HepG2 (cell line): ENCODE measurements around the gene AUH. TPM values are rescaled to one million over a fixed set of nuclear protein-coding genes. Genes with fewer than 3 reads are reported as not detected.

Experiments
- ATAC-seq: fragments of 200-7000 bp; cut with Tn5 transposase; 3 replicates; pipeline ENCODE4 v1.9.1; 2020; ENCODE audit warnings: mild to moderate bottlenecking, moderate library complexity
- BruUV-seq: library from RNA; stranded (reverse); fragments of 400-500 nt; replicated peaks from 2 replicates; lab custom pipeline; 2021; lab: Mats Ljungman, UMichigan
- CTCF ChIA-PET: fragments of 300-600 bp; formaldehyde crosslinking; extraction: SDS; loops from one replicate; lab custom pipeline; 2021; ENCODE audit warnings: low total read pairs, inconsistent platforms, low intra/inter-chr PET ratio; lab: Yijun Ruan, JAX
- POLR2A ChIA-PET: fragments of 350-600 bp; sonication (Branson Sonifier 250); formaldehyde crosslinking; loops from one replicate; lab custom pipeline; 2020; ENCODE audit warnings: antibody characterized with exemption, inconsistent platforms; lab: Yijun Ruan, JAX
- DNase-seq: peaks from one replicate; pipeline ENCODE4 v3.0.0-alpha.2; 2015; ENCODE audit warnings: low spot score
- FAIRE-seq: peaks from 3 replicates; lab custom pipeline; 2011; peaks lifted over from hg19 to GRCh38; lab: Jason Lieb, UNC
- H2AFZ ChIP-seq: one replicate; pipeline ENCODE4 v1.6.1; 2011; ENCODE audit warnings: low read length, inconsistent platforms
- H3K27ac ChIP-seq: fragments of 300-600 bp; 3 replicates; pipeline ENCODE4 v1.8.0; 2011; ENCODE audit warnings: mixed run types, mild to moderate bottlenecking, mixed read lengths, low read length, inconsistent platforms; ENCODE audit not compliant: insufficient read depth; ENCODE audit errors: extremely low read length
- H3K27me3 ChIP-seq, 2 experiments: fragments of 200-600 bp in 1 of 2; 2 replicates in 1 of 2; 3 replicates in 1 of 2; pipeline versions ENCODE4 v1.6.0 to v1.8.0; 2011; ENCODE audit warnings: low read length in 2 of 2, mild to moderate bottlenecking in 2 of 2, moderate library complexity in 2 of 2, inconsistent platforms in 1 of 2; ENCODE audit not compliant: insufficient read depth in 2 of 2, control insufficient read depth in 1 of 2
- H3K36me3 ChIP-seq, 2 experiments: fragments of 200-600 bp in 1 of 2; replicated peaks in 1 of 2; 2 replicates in 1 of 2; 3 replicates in 1 of 2; pipeline versions ENCODE4 v1.5.1 to v1.8.0; 2011; ENCODE audit warnings: low read length in 2 of 2, inconsistent platforms in 1 of 2; ENCODE audit not compliant: insufficient read depth in 2 of 2, control insufficient read depth in 1 of 2
- H3K4me1 ChIP-seq: 2 replicates; pipeline ENCODE4 v1.5.1; 2012; ENCODE audit warnings: low read length, inconsistent platforms; ENCODE audit not compliant: insufficient read depth
- H3K4me2 ChIP-seq: 2 replicates; pipeline ENCODE4 v1.6.0; 2011; ENCODE audit warnings: low read depth, low read length, inconsistent platforms
- H3K4me3 ChIP-seq, 3 experiments: fragments of 200-600 bp in 1 of 3; sonication (generic), shearing (Covaris generic) in 1 of 3; replicated peaks in 1 of 3; 2 replicates each; pipeline ENCODE4 v1.5.1; 2011 to 2016; ENCODE audit warnings: low read length in 3 of 3, inconsistent platforms in 2 of 3, low read depth in 2 of 3, mild to moderate bottlenecking in 2 of 3, control low read depth in 1 of 3, mixed read lengths in 1 of 3; ENCODE audit not compliant: insufficient read depth in 1 of 3
- H3K79me2 ChIP-seq: one replicate; pipeline ENCODE4 v1.6.1; 2011; ENCODE audit warnings: low read length, inconsistent platforms; ENCODE audit not compliant: insufficient read depth
- H3K9ac ChIP-seq: 2 replicates; pipeline ENCODE4 v1.6.0; 2011; ENCODE audit warnings: mild to moderate bottlenecking, low read depth, low read length, inconsistent platforms; ENCODE audit not compliant: insufficient read depth
- H3K9me3 ChIP-seq: 2 replicates; pipeline ENCODE4 v1.5.1; 2012; ENCODE audit warnings: mild to moderate bottlenecking, low read length
- H4K20me1 ChIP-seq: 2 replicates; pipeline ENCODE4 v1.6.0; 2011; ENCODE audit warnings: inconsistent platforms, mild to moderate bottlenecking, low read length, moderate library complexity; ENCODE audit not compliant: insufficient read depth
- ATF7-NPFF ChIP-seq: sonication (generic); formaldehyde crosslinking; IDR thresholded peaks from 2 replicates; pipeline ENCODE4 v1.8.1; 2023; ENCODE audit warnings: mild to moderate bottlenecking, low read depth, missing genetic modification reagents, moderate library complexity
- HHEX ChIP-seq: IDR thresholded peaks from 2 replicates; pipeline ENCODE4 v1.6.1; 2016; ENCODE audit warnings: control low read depth
- HIC2 ChIP-seq: sonication (generic); formaldehyde crosslinking; IDR thresholded peaks from 2 replicates; pipeline ENCODE4 v1.9.0; 2022; ENCODE audit warnings: low read depth, missing genetic modification reagents
- HNF1B ChIP-seq: sonication (generic); formaldehyde crosslinking; IDR thresholded peaks from 2 replicates; pipeline ENCODE4 v1.5.1; 2020; ENCODE audit warnings: mild to moderate bottlenecking, moderate library complexity, missing genetic modification reagents
- HOMEZ ChIP-seq: IDR thresholded peaks from 2 replicates; pipeline ENCODE4 v1.6.1; 2016; ENCODE audit warnings: low read depth
- RNF2 ChIP-seq: fragments of 450-650 bp; conservative IDR thresholded peaks from 2 replicates; pipeline ENCODE4 v1.6.1; 2016; ENCODE audit warnings: low read depth
- TFAP4 ChIP-seq: sonication (generic); IDR thresholded peaks from 2 replicates; pipeline ENCODE4 v1.6.1; 2016; ENCODE audit warnings: low read depth, borderline replicate concordance
- ZFAT ChIP-seq: sonication (generic); formaldehyde crosslinking; conservative IDR thresholded peaks from 2 replicates; pipeline ENCODE4 v1.8.1; 2023; ENCODE audit warnings: missing genetic modification reagents, inconsistent platforms
- ZNF337 ChIP-seq: sonication (generic); formaldehyde crosslinking; IDR thresholded peaks from 2 replicates; pipeline ENCODE4 v1.5.1; 2020; ENCODE audit warnings: missing genetic modification reagents, low read depth, mild to moderate bottlenecking, borderline replicate concordance
- ZNF570 ChIP-seq: sonication (generic); formaldehyde crosslinking; IDR thresholded peaks from 2 replicates; pipeline ENCODE4 v1.4.0; 2020; ENCODE audit warnings: mild to moderate bottlenecking, missing genetic modification reagents, borderline replicate concordance
- WGBS: methylation state at CpG from one replicate; pipeline ENCODE4 v1.1.6; 2017; ENCODE audit warnings: low lambda C conversion rate; 5-methylcytosine and 5-hydroxymethylcytosine counted together
- in situ Hi-C: cut with HindIII; loops from 2 replicates; pipeline ENCODE4 v1.10.0; 2017; ENCODE audit warnings: low pct_unique_long_range_greater_than_20kb; ENCODE audit not compliant: extremely low pct_ligation_motif_present
- intact Hi-C: fragments of 100-400 bp; cut with micrococcal nuclease; formaldehyde crosslinking; loops from one replicate; pipeline ENCODE4 v1.10.0; 2022; ENCODE audit not compliant: unreplicated experiment
- polyA plus RNA-seq, 8 experiments: library from polyadenylated mRNA; depleted of rRNA in 3 of 8; stranded (reverse) in 7 of 8; unstranded in 1 of 8; fragments of >200 nt; fragmentation: Illumina TruSeq in 4 of 8; extraction: Trizol in 4 of 8; gene quantifications; 2 replicates each; pipeline versions ENCODE4 v1.2.1 to v1.2.3, GENCODE V29; 2011 to 2016; ENCODE audit warnings: low read depth in 4 of 8, missing spikeins in 1 of 8, mixed read lengths in 1 of 8; ENCODE audit not compliant: insufficient read depth in 1 of 8
- total RNA-seq, 5 experiments: library from RNA; depleted of rRNA; stranded (reverse); fragments of >200 nt; fragmentation: Illumina TruSeq; extraction: Trizol; gene quantifications; 2 replicates each; pipeline ENCODE4 v1.2.3, GENCODE V29; 2016; ENCODE audit warnings: low read depth in 1 of 5

The AUH gene
- total and polyA plus RNA-seq, 2 of the 13 experiments (the other 11 are each of a cell fraction or from before 2014, with no cell fraction given), result 25.8 to 31.9 TPM

DNA sequence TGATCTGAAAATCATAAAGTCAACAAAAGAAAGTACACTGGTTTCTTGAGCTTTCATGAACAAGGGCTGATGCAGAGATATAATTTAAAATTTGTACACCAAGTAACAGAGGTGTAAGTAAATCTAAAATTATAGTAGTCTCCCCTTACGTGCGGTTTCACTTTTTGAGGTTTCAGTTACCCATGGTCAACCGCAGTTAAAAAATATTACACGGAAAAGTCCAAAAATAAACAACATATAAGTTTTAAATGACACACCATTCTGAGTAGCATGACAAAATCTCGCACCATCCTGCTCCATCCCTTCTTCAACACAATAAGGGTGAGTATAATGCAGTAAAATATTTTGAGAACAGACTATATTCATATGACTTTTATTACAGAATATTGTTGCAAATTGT, 54.4 kb downstream of the AUH start:
- 98% methylated on average over 5 of the region's 5 CpGs for WGBS
- Histone ChIP-seq H2AFZ (no peak overlapping the region), H3K27me3 (no peaks in the 10 kb centered on the region), H3K4me2 (no peak overlapping the region), H3K4me3 (no peak overlapping the region), H3K9ac (no peak overlapping the region), H4K20me1 (no peaks in the 10 kb centered on the region), H3K4me1 (peaks cover 19% of the 10 kb centered on the region; the same call in 1 of the 2 replicates), H3K79me2 (peaks cover 11% of the 10 kb centered on the region), H3K36me3 (peaks cover 2 to 11% of the 10 kb centered on the region in 2 experiments), H3K27ac (no peak overlapping the region), H3K9me3 (no peaks in the 10 kb centered on the region)
- in situ Hi-C loops (no loop called here), intact Hi-C loops (no loop called here)
- ChIA-PET CTCF (no interaction called here), POLR2A (no interaction called here)
- no peak for FAIRE-seq
- BruUV-seq, result no TSS peak
- ATAC-seq, result no peak
- no peak for DNase-seq
- TF ChIP-seq ZNF337 (CRISPR knock-in tag), result no peak

DNA sequence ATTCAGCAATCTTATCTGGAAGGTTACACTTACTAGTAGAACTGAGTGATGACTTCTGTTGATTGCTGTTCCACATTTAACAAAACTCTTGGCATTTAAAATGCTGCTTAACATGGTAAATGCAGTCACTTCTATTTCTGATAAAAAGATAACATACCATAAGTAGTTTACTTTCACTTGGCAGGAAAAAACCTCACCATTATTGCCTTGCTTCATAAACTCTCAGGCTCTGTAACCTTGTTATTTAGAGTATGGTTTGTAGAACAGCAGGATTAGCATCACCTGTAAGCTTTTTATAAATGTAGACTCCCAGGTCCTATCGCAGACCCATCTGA, 55.5 kb downstream of the AUH start:
- CTCF ChIA-PET, result no interaction called here
- in situ Hi-C loops, result no loop called here
- WGBS, result 100% methylated on average over 1 of the region's 1 CpG

More for the DNA sequence above, 55.5 kb downstream of the AUH start:
- intact Hi-C loops, result no loop called here
- Histone ChIP-seq H3K27ac (no peak overlapping the region), H4K20me1 (no peaks in the 10 kb centered on the region), H3K4me3 (no peak overlapping the region), H3K27me3 (no peaks in the 10 kb centered on the region), H2AFZ (no peak overlapping the region), H3K4me2 (no peak overlapping the region), H3K36me3 (peaks cover 2 to 15% of the 10 kb centered on the region in 2 experiments; a peak in 3 of 5 replicates), H3K9ac (no peak overlapping the region), H3K4me1 (peaks cover 19% of the 10 kb centered on the region; the same call in 1 of the 2 replicates)
- POLR2A ChIA-PET, result no interaction called here
- DNase-seq, result no peak
- no peak for FAIRE-seq
- TF ChIP-seq HOMEZ (CRISPR knock-in tag), result no peak
- TF ChIP-seq HIC2 (CRISPR knock-in tag), result no peak
- no peak for TF ChIP-seq ATF7-NPFF (CRISPR knock-in tag)
- TF ChIP-seq HNF1B (CRISPR knock-in tag), result no peak
- no peak for TF ChIP-seq RNF2
- no peak for TF ChIP-seq HHEX (CRISPR knock-in tag)
- TF ChIP-seq TFAP4, result no peak
- no peak for TF ChIP-seq ZNF570 (CRISPR knock-in tag)
- TF ChIP-seq ZFAT (CRISPR knock-in tag), result no peak
- TF ChIP-seq, all 625 proteins: peak for 0
- H3K79me2 ChIP-seq, result peaks cover 12% of the 10 kb centered on the region
- H3K9me3 ChIP-seq, result no peaks in the 10 kb centered on the region
- ATAC-seq, result no peak
- no TSS peak for BruUV-seq
